ENCODE data around the gene PKNOX2. TPM values are rescaled to one million over a fixed set of nuclear protein-coding genes. Genes with fewer than 3 reads are reported as not detected.

The PKNOX2 gene
- polyA plus RNA-seq, 2 of the 4 experiments (the other 2 are of a cell fraction) = not detected

DNA sequence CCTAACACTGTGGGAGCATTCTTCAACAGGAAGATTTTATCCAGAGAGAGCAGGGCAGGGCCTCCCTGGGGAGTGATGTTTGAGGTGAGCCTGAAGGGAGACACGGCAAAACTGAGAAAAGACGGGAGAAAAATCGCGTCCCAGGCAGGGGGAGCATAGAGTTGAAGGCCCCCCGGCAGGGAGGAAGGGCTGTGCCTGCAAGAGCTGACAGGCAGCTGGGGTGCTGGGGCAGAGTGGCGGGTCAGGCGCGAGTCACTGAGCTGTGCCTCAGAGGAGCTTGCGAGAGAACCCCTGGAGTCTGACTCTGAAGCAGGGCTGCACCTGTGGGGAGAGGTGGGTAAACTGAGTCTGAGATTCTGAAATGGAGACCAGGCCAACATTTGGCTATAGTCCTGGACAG lies 14.8 kb downstream of the PKNOX2 start:
- Histone ChIP-seq H3K4me2 (no peak overlapping the region), H3K4me1 (no peaks in the 10 kb centered on the region), H3K27ac (no peak overlapping the region), H3K9me3 (no peaks in the 10 kb centered on the region), H3K4me3 (no peak overlapping the region)
- FAIRE-seq (no peak), DNase-seq (ENCODE audit: low read depth in 1 of 2, low spot score in 1 of 2) (no peak), ATAC-seq (no peak)
- ChIA-PET CTCF (no interaction called here), POLR2A (no interaction called here)
- 36% methylated on average over 9 of the region's 9 CpGs for WGBS (ENCODE audit: missing lambda C conversion rate)
- no peak for TF ChIP-seq GATA3 (IDR thresholded peaks at IDR 0.05; ENCODE audit: borderline replicate concordance)
- no peak for TF ChIP-seq CBX8 (IDR thresholded peaks at IDR 0.05)
- no peak for TF ChIP-seq SREBF2 (IDR thresholded peaks at IDR 0.05)
- no peak for TF ChIP-seq TP53 (CRISPR knock-in tag; IDR thresholded peaks at IDR 0.05)
- no peak for TF ChIP-seq PBX3 (IDR thresholded peaks at IDR 0.05)
- TF ChIP-seq POLR2AphosphoS2 (conservative IDR thresholded peaks at IDR 0.05; ENCODE audit: low read length) = no peak
- TF ChIP-seq HDAC2 (IDR thresholded peaks at IDR 0.05) = no peak
- TF ChIP-seq JUN (IDR thresholded peaks at IDR 0.05) = no peak
- no peak for TF ChIP-seq EP300 (IDR thresholded peaks at IDR 0.05)
- no peak for TF ChIP-seq NPAS2 (CRISPR knock-in tag; IDR thresholded peaks at IDR 0.05; ENCODE audit: borderline replicate concordance)
- no peak for TF ChIP-seq RNF2 (IDR thresholded peaks at IDR 0.05; ENCODE audit: borderline replicate concordance, low read depth)
- TF ChIP-seq ZC3H11A (IDR thresholded peaks at IDR 0.05) = no peak
- TF ChIP-seq MYC (IDR thresholded peaks at IDR 0.05; ENCODE audit: borderline replicate concordance, low read length) = no peak
- TF ChIP-seq, protein P1, sequence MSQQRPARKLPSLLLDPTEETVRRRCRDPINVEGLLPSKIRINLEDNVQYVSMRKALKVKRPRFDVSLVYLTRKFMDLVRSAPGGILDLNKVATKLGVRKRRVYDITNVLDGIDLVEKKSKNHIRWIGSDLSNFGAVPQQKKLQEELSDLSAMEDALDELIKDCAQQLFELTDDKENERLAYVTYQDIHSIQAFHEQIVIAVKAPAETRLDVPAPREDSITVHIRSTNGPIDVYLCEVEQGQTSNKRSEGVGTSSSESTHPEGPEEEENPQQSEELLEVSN (IDR thresholded peaks at IDR 0.05; ENCODE audit: borderline replicate concordance, low read depth) = no peak
- TF ChIP-seq ZSCAN20 (CRISPR knock-in tag; IDR thresholded peaks at IDR 0.05) = no peak
- no peak for TF ChIP-seq CHD4 (IDR thresholded peaks at IDR 0.05; ENCODE audit: borderline replicate concordance)
- TF ChIP-seq TFCP2L1 (CRISPR knock-in tag; IDR thresholded peaks at IDR 0.05) = no peak
- no peak for TF ChIP-seq HOXB13 (CRISPR knock-in tag; IDR thresholded peaks at IDR 0.05; ENCODE audit: low read depth)
- no peak for TF ChIP-seq HOXA7 (CRISPR knock-in tag; IDR thresholded peaks at IDR 0.05)

DNA sequence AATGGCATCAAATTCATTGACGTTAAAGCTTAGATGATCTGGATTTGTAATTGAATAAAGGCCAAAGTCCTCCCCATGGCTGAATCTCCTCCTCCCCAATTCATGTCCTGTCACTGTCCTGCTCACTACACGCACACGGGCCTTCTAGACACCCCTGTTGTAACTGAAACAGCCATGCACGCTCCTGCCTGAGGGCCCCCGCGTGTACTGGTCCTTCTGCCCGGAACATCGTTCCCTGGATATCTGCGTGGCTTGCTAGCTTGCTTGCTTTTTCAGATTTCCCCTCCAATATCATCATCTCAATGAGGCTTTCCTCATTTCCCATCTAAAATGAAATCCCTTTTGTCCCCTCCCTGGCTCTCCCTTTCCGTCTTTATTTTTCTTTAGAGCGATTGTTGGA lies 15.3 kb downstream of the PKNOX2 start:
- FAIRE-seq = no peak
- ChIA-PET POLR2A (no interaction called here), CTCF (no interaction called here)
- Histone ChIP-seq H3K4me1 (no peaks in the 10 kb centered on the region), H3K27ac (no peak overlapping the region), H3K9me3 (no peaks in the 10 kb centered on the region), H3K4me3 (no peak overlapping the region), H3K4me2 (no peak overlapping the region)
- no peak for ATAC-seq
- WGBS (ENCODE audit: missing lambda C conversion rate) = 55% methylated on average over 11 of the region's 11 CpGs
- TF ChIP-seq CEBPB (IDR thresholded peaks at IDR 0.05) (no peak), CHD2 (IDR thresholded peaks at IDR 0.05; ENCODE audit: low read length, partially characterized antibody) (no peak), ZNF302 (CRISPR knock-in tag; IDR thresholded peaks at IDR 0.05) (no peak), KDM1A (IDR thresholded peaks at IDR 0.05; ENCODE audit: low read depth) (no peak), CHD4 (IDR thresholded peaks at IDR 0.05; ENCODE audit: borderline replicate concordance) (no peak), GATA3 (IDR thresholded peaks at IDR 0.05; ENCODE audit: borderline replicate concordance) (no peak), TFCP2L1 (CRISPR knock-in tag; IDR thresholded peaks at IDR 0.05) (no peak)
- DNase-seq (ENCODE audit: low read depth in 1 of 2, low spot score in 1 of 2) = no peak

DNA sequence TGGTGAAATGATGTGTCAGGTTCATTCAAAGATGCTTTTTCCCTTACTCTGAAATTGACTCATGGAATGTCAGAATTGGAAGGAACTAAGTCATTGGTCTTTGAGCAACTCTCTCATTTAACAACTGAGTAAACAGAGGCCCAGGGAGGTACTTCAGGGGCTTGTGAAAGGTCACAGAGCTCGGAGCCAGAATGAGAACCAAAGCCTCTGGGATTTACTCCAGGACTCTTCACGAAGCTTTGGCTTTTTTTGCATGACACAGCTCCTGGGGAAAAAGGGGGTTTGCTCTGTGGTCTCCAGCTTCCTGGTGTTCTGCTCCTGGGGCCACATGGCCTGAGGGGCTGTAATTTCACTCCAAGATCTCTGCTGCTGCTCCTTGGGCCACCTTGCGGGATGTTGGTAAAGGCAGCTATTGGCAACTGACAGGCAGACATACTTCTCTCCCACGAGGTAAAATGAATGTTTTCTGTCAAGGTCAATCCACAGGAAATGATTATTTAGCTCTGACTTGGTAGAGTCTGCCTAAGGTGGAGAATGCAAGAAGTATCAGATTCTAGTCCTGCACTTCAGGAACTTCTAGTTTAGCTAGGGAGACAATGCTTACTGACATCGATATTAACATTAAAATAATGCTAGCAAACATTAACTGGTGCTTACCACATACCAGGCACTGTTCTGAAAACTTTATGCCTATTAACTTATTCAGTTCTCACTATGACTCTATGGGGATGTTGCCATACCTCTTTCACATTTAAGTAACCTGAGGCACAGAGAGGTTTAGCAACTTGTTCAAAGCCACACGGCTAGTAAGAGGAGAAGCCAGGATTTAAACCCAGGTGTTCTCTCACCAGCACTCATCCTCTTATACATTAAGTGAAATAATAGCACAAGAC lies 16.1 kb downstream of the PKNOX2 start:
- no peak overlapping the region for H3K4me3 ChIP-seq
- no peak for FAIRE-seq
- POLR2A ChIA-PET = no interaction called here
- no peaks in the 10 kb centered on the region for H3K4me1 ChIP-seq
- ATAC-seq = no peak
- no peak overlapping the region for H3K27ac ChIP-seq
- no peak overlapping the region for H3K4me2 ChIP-seq
- CTCF ChIA-PET = no interaction called here
- no peaks in the 10 kb centered on the region for H3K9me3 ChIP-seq
- no peak for DNase-seq (ENCODE audit: low read depth in 1 of 2, low spot score in 1 of 2)
- WGBS (ENCODE audit: missing lambda C conversion rate) = 31% methylated on average over 6 of the region's 6 CpGs
- no peak for TF ChIP-seq SMC3 (IDR thresholded peaks at IDR 0.05)
- TF ChIP-seq HDAC2 (IDR thresholded peaks at IDR 0.05) = no peak
- TF ChIP-seq HOXA7 (CRISPR knock-in tag; IDR thresholded peaks at IDR 0.05) = no peak
- no peak for TF ChIP-seq TP53 (CRISPR knock-in tag; IDR thresholded peaks at IDR 0.05)
- no peak for TF ChIP-seq FOSB (CRISPR knock-in tag; IDR thresholded peaks at IDR 0.05)
- TF ChIP-seq, protein P2, sequence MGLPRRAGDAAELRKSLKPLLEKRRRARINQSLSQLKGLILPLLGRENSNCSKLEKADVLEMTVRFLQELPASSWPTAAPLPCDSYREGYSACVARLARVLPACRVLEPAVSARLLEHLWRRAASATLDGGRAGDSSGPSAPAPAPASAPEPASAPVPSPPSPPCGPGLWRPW (IDR thresholded peaks at IDR 0.05) = no peak
- TF ChIP-seq RARB (CRISPR knock-in tag; IDR thresholded peaks at IDR 0.05) = no peak
- TF ChIP-seq, protein P3, sequence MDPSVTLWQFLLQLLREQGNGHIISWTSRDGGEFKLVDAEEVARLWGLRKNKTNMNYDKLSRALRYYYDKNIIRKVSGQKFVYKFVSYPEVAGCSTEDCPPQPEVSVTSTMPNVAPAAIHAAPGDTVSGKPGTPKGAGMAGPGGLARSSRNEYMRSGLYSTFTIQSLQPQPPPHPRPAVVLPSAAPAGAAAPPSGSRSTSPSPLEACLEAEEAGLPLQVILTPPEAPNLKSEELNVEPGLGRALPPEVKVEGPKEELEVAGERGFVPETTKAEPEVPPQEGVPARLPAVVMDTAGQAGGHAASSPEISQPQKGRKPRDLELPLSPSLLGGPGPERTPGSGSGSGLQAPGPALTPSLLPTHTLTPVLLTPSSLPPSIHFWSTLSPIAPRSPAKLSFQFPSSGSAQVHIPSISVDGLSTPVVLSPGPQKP (IDR thresholded peaks at IDR 0.05; ENCODE audit: low read depth, low read length) = no peak
- TF ChIP-seq JUN (IDR thresholded peaks at IDR 0.05) = no peak
- no peak for TF ChIP-seq BHLHE40 (IDR thresholded peaks at IDR 0.05; ENCODE audit: low read depth, low read length)
- TF ChIP-seq, protein P4, sequence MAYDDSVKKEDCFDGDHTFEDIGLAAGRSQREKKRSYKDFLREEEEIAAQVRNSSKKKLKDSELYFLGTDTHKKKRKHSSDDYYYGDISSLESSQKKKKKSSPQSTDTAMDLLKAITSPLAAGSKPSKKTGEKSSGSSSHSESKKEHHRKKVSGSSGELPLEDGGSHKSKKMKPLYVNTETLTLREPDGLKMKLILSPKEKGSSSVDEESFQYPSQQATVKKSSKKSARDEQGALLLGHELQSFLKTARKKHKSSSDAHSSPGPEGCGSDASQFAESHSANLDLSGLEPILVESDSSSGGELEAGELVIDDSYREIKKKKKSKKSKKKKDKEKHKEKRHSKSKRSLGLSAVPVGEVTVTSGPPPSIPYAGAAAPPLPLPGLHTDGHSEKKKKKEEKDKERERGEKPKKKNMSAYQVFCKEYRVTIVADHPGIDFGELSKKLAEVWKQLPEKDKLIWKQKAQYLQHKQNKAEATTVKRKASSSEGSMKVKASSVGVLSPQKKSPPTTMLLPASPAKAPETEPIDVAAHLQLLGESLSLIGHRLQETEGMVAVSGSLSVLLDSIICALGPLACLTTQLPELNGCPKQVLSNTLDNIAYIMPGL (CRISPR knock-in tag; IDR thresholded peaks at IDR 0.05; ENCODE audit: borderline replicate concordance) = no peak

All from A549 (cell line).